Measurements from ENCODE around the gene RPS6KA2.

DNA sequence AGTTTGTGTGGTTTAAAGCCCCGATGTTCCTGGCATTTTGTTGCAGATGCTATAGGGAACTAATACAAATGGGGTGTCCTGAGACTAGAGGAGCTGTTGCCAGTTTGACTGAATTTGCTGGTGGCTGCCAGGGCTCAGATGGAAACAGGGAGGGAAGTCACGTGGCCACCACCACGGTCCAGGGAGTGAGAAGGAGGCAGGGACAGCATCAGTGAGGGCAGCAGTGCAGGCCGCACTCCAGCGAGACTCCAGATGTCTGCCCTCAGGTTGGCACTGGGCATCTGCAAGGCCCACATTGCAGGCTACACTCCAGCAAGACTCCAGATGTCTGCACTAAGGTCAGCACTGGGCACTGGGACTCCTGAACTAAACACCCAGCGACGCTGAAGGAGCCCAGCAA lies 126.8 kb downstream of the RPS6KA2 start:
- TF ChIP-seq, protein P1, sequence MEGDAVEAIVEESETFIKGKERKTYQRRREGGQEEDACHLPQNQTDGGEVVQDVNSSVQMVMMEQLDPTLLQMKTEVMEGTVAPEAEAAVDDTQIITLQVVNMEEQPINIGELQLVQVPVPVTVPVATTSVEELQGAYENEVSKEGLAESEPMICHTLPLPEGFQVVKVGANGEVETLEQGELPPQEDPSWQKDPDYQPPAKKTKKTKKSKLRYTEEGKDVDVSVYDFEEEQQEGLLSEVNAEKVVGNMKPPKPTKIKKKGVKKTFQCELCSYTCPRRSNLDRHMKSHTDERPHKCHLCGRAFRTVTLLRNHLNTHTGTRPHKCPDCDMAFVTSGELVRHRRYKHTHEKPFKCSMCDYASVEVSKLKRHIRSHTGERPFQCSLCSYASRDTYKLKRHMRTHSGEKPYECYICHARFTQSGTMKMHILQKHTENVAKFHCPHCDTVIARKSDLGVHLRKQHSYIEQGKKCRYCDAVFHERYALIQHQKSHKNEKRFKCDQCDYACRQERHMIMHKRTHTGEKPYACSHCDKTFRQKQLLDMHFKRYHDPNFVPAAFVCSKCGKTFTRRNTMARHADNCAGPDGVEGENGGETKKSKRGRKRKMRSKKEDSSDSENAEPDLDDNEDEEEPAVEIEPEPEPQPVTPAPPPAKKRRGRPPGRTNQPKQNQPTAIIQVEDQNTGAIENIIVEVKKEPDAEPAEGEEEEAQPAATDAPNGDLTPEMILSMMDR (conservative IDR thresholded peaks at IDR 0.05): no peak
- no peak for TF ChIP-seq EZH2 (IDR thresholded peaks at IDR 0.05; ENCODE audit: low read depth)
